GM19324 (cell line): ENCODE measurements around the gene NAGS.
A peak's percentile ranks its signal among the peaks of the same experiment; 100 is the strongest.
"Not testable (repeated sequence)": the region's sequence is repeated elsewhere in the genome, so short reads cannot be mapped to it uniquely, and the experiment has no call there.

ENCODE experiments used
- ATAC-seq: cut with Tn5 transposase; IDR thresholded peaks from one replicate; pipeline ENCODE4 v1.9.1; 2021; ENCODE audit warnings: mild to moderate bottlenecking, moderate library complexity; ENCODE audit not compliant: unreplicated experiment, low FRiP score

The NAGS gene

GRCh38 chr17:44006272-44006597 is 1.8 kb downstream of the NAGS start:
- ATAC-seq, result no peak

GRCh38 chr17:44006598-44007345 is 2.4 kb downstream of the NAGS start:
- ATAC-seq, result peak; percentile 67

- peak; percentile 11 for ATAC-seq
Measured at GRCh38 chr17:44007346-44008204, 3.2 kb downstream of the NAGS start.

GRCh38 chr17:44008205-44008909 is 3.9 kb downstream of the NAGS start:
- no peak for ATAC-seq

- no peak for ATAC-seq
Measured at GRCh38 chr17:44010966-44011647, 6.7 kb downstream of the NAGS start.

GRCh38 chr17:44011876-44012275 is 7.5 kb downstream of the NAGS start:
- ATAC-seq, result no peak

GRCh38 chr17:44012391-44012790 is 8.0 kb downstream of the NAGS start:
- no peak for ATAC-seq

- ATAC-seq, result no peak
Measured at GRCh38 chr17:44012874-44013273, 8.5 kb downstream of the NAGS start.

- ATAC-seq, result no peak
Measured at GRCh38 chr17:44014133-44014436, 9.7 kb downstream of the NAGS start.

GRCh38 chr17:44014437-44015172 is 10.2 kb downstream of the NAGS start, which contains the start of gene TMEM101:
TSS of gene TMEM101 (minus strand) at chr17:44014963. CDS start at chr17:44014952, 11 bp downstream.
- peak; percentile 75 for ATAC-seq

GRCh38 chr17:44021227-44021626 is 16.8 kb downstream of the NAGS start:
- not testable (repeated sequence) for ATAC-seq

- ATAC-seq, result no peak
Measured at GRCh38 chr17:44022246-44022645, 17.8 kb downstream of the NAGS start.

- ATAC-seq, result no peak
Measured at GRCh38 chr17:44023545-44024270, 19.3 kb downstream of the NAGS start.

- ATAC-seq, result no peak
Measured at GRCh38 chr17:44024271-44024663, 19.8 kb downstream of the NAGS start.

- ATAC-seq, result no peak
Measured at GRCh38 chr17:44024853-44025252, 20.4 kb downstream of the NAGS start.

GRCh38 chr17:44029736-44030135 is 25.3 kb downstream of the NAGS start:
- no peak for ATAC-seq

GRCh38 chr17:44030482-44030881 is 26.1 kb downstream of the NAGS start:
- ATAC-seq, result no peak

- no peak for ATAC-seq
Measured at GRCh38 chr17:44033861-44034408, 29.5 kb downstream of the NAGS start.

GRCh38 chr17:44034688-44035087 is 30.3 kb downstream of the NAGS start:
- ATAC-seq, result not testable (repeated sequence)
